GM18868 (cell line): ENCODE data around the gene PHLDA1.

Experiments
- ATAC-seq: cut with Tn5 transposase; IDR thresholded peaks from one replicate; pipeline ENCODE4 v1.9.1; 2021; ENCODE audit warnings: mild to moderate bottlenecking, moderate library complexity; ENCODE audit not compliant: unreplicated experiment

The PHLDA1 gene

DNA sequence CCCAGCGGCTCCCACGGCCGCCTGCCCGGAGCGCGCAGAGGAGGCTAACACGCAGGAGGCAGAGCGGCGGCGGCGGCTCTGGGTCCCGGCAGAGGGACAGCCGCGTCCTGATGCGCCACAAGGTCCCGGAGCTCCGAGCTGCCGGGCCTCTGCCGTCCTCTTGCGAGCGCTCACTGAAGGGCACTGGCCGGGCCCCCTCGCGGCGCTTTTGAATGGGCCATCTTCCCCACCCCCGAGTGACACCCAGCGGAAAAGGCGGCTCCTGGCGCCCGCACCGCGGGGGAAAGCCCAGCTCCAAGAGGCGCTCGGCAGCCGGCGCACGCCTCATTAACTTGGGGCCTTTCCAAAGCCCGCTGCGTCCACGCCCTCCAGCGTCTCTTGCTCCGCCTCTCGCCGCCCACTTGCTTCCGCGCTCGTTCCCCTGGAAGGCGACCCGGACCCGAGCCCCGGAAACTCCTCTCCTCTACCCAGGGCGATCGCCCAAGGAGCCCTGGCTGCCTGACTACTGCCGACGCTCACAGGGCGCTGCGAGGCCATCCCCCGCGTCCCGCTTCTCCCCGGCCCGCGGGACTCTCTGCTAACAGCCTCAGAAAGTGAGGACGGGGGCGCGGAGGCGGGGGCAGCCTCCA, at the start of gene PHLDA1:
Gene PHLDA1, minus strand, starts transcription at position 363 of the 629 bp plus-strand sequence.
- ATAC-seq, result peak; percentile 81

DNA sequence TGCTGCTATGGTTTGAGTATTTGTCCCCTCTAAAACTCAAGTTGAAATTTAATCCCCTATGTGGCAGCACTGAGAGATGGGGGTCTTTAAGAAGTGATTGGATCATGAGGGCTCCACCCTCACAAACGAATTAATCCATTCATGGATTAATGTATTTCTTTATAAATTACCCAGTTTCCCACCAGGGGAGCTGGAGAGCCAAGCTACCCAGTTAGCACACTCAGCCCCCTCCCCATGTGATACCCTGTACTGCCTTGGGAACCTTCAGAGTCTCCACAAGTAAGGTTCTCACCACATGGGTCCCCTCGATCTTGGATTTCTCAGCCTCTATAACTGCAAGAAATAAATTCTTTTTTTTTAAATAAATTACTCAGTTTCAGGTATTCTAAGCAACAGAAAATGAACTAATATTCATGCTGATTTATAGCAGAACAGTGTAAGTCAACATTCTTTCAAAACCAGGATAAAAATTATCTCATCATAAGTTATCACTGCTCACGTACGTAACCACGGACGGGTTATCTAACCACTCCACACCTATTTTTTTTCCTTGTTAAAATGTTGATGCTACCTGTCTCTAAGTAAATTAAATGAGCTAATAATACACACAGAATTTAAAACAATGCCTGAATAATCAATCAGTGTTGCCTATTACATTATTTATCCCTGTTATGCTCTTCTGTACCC, 49.3 kb upstream of the PHLDA1 start:
- ATAC-seq, result no peak

DNA sequence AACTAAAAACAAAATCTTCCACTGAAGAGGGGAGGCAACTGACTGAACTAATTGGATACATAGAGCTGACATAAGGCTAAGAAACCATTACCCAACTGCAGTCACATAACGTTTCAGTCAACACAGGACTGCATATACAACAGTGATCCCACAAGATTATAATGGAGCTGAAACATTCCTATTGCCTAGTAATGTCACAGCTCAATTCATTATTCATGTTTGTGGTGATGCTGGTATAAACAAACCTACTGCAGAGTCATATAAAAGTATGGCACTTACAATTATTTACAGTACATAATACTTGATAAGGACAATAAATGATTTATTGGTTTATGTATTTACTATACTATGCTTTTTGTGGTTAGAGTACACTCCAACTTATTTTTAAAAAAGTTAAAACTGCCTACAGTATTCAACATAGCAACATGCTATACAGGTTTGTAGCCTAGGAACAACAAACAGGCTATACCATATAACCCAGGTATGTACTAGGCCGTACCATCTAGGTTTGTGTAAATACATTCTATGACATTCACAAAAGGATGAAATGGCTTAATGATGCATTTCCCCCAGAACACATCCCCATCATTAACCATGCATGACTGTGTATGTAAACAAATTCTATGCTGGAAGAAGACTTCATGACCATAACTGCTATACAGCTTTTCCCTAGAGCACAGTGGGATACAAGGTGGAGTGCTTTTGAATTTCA, 48.6 kb upstream of the PHLDA1 start:
- no peak for ATAC-seq

DNA sequence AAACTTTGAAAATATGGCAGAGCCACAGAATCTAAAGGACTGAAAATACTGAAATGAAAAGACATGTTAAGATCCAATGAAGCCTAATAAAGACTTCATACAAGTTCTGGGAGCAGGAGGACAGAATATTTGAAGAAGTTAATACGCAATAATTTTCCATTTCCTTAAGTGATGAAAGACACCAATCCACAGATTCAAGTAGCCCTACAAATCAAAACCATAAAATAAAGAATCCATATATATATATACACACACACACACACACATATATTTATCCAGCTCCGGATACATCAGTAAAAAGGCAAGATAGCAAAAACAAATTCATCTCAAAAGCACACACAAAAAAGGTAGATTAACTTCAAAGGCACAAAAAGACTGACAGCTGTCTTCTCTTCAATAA, 47.2 kb upstream of the PHLDA1 start:
- ATAC-seq, result no peak

DNA sequence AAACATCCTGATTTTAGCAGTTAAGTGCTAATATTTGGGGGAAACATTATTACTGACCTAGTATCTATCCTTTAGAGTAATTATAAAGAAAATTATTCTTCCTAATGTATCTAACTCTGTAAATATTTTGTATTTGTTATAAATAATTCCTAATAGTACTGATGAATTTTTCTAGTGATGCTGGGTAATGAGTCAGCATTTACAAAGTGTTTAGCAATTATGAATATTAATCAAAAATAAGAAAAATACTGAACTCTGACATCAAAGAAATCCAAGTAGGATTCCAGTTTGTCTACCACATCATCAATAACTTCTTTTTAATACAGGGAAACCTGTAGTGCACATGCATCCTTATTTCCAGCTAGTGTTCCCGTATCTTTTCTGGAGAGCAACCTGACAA, 43.9 kb upstream of the PHLDA1 start:
- no peak for ATAC-seq

DNA sequence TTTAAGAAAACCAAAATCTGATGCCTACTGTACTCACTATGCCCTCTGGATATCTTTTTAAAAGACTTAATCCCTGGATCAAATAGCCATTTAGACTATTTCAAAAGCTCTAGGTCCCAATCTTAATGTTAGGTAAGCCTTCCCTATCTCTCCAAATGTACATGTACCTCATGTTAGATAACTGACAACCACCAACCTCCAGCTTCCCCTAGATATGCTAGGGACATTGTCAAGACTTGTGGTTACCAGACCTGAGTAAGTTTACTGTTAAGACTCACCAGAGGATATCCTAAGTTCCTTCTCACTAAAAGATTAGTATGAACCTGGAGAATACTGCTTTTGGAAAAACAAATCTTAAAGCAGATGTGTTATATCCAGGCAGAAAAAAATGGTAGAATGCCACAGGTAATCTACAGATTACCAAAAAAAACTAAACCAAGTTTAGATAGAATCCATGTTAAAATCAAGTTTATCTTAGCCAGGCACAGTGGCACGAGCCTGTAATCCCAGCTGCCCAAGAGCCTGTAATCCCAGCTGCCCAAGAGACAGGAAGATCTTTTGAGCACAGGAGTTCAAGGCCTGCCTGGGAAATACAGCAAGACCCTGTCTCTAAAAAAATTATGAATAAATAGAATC, 43.2 kb upstream of the PHLDA1 start:
- peak; percentile 59 for ATAC-seq

DNA sequence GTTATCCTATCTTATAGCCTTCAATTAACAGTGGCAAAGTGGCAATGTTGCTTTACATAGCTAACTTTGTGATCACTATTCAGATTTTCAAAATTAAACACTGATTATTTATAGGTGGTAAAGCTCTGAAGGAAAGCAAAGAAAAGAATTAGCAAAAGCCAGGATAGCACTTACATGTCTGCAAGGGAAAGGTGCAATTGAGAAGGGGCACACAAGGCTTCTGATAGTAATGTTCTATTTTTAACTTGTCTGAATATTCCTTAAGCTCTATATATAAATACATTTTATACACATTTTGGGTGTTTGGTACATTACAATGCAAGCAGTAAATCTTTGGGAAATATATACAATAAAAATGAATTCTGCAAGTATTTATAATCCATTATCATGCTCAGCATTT, 42.0 kb upstream of the PHLDA1 start:
- no peak for ATAC-seq

DNA sequence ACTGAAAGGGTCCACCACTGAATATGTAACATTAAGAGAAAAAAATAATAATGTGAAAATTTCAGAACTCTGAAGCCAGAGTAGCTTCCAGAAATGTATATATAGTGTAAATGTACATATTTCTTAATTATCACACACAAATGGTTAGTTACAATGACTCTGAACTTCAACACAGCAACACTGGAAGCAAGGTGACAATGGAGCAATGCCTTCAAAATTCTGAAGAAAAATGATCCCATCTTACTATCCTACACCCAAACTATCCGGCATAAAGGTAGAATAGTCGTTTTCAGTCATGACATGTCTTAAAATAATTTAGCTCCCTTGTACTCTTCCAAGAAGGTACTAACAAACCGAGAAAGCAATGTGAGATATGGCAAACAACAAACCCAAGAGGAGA, 41.0 kb upstream of the PHLDA1 start:
- ATAC-seq, result no peak

DNA sequence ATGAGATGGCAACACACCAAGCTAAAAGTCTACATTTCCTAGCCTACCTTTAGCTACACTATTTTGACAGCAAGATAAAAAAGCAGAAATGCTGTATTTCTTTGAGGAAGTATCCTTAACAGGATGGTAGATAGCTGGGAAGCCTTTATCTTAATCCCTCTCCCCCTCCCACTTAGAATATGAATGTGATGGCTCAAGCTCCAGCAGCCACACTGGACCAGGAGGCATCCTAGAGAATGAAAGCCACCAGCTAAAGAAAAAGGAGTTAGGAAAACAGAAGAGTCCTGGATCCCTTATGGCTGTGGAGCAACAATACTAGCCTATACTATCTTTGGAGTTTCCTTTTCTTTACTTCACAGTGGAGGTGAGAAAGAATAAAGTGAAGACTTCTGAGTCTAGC, 37.8 kb upstream of the PHLDA1 start:
- no peak for ATAC-seq

DNA sequence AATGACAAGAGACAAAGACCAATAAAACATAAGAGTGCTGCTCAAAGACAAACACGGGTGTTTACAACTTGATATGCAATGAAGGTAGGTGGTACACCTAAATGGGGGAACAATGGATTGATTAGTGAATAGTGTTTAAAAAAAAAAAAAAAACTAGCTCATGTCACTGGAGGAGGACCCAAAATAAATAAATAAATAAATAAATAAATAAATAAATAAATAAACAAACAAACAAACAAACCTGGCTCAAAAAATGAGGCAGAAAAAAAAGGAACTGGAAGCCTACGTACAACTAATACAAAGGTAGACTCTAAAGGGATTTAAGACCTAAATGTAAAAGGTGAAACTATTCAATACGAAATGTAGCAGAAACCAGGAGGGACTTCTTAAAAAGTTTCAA, 34.3 kb upstream of the PHLDA1 start:
- no peak for ATAC-seq

DNA sequence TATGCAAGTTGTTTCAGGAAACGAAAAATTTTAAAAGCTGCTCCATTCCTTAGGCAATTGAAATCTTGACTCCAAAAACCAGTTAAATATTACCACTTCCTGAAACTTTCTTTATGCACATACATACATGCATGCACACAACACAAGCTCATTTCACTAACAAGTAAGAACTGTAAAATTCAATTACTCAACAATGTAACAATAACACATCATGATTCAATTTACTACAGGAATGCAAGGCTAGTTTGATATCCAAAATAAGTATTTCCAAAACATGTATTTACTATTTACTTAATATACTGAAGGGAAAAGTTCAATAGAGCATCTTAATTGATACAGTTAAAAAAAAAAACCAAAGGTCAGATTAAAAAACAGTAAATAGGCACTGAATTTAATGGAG, 33.3 kb upstream of the PHLDA1 start:
- no peak for ATAC-seq

DNA sequence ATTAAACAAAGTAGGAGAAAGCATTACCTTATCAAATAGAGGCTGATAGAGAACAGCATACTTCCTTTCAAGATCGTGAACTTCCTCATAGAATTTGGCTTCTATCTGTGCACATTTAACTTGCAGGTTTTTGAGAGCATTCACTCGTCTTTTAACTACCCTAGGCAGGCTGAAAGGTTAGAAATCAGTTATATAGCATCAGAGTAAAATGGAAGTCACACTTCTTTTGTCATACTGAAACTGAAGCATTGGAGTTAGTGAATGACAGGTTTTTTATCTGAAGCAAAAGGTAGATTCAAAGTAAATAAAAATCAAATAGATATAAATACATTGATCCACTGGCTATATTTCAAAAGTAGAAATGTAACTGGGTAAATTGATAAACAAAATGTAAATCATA, 28.5 kb upstream of the PHLDA1 start:
- ATAC-seq, result no peak

DNA sequence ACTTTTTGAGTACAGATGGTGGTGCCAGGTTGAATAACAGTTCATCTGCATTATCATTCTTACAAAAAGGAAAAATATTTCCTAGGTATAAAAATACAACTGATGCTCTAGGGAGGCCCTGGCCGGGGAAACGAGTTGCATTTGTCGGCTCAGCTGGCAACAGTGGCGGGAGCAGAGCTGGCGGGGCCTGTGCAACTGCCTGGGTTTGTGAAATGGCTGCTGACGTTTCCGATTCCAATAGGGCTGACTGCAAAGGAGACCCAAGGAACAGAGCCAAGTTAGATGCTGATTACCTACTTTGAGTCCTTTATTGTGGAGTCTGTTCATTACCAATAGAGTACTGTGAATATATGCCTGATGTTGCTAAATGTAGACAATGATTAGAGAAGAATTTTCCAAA, 25.8 kb upstream of the PHLDA1 start:
- ATAC-seq, result no peak

DNA sequence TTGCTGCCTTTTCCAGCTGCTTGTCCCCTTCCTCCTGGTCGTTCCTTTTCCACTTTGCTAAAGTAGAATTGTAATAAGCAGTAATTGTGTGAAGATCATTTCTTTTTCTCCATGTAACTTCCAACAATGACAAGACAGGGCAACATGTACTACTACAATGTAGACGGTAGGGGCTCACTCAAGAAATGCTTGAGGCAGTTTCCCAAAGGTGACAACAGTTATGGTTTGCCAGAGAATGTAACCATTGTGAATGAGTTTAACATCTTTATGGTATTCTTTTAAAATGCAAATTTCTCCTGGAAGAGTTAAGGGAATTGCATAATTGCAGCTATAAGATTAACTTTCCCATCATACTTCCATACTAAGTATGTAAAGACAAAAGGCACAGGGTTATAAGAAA, 23.8 kb upstream of the PHLDA1 start:
- no peak for ATAC-seq

DNA sequence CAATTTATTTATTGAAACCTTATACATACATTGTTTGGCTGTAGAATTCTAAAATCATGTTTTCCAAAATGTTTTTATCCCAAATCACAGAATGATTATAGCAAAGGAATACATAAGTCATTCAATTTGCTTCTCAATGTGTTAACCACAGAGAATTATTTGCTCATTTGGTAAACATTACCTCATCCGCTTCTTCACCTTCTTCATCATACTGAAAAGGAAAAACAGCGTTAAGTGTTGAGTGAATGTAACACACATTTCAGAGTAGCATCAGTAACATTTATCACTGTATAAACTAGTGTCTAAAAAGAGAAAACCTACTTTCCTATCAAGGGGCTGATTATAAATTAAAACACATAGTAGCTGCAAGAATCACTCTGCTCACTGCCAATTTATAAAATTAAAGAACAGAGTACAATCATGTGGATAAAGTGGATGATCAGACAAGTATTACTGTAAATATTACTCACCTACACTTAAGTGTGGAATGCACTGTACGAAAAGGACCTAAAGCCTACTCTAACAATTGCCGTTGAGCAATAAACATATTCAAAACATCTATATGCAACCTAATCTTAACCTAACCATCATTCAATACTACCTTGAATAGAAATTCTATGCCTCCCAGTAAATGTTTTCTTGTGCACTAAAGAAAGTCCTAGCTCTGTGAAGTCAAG, 18.1 kb upstream of the PHLDA1 start:
- no peak for ATAC-seq

DNA sequence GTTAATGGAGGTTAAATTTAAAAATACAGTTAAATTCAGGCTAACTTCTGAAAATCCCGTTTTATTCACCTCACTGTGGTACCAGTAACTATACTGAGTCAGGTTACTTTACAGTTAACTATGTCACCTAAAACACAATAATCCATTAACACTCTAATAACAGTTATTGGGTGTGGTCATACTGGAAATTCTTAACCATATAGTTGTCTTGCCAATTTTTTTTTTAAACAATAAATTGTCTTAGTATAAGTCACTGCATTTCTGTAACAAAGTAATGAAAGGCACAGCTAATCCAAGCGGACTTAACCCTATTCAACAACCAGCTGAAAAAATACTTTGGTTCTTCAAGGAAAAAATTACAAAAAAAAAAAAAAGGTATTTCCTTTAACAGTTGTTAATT, 16.2 kb upstream of the PHLDA1 start:
- ATAC-seq, result no peak

DNA sequence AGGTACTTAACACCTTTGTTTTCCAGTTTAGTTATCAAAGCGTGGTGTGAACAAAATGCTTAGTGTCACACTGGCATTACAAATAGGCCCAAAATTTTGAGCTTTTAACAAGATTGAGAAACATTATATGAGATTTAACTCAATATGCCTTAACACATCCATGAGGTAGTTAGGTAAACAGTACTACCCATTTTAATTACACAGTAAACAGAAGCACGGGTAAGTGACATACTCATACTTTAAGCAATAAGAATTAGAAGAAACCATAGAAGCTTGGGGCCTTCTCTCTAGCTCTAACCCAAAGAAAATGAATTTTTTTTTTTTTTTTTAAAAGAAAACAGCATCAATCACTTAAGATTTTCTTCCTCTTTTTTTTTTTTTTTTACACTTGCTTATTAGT, 15.5 kb upstream of the PHLDA1 start:
- ATAC-seq, result no peak

DNA sequence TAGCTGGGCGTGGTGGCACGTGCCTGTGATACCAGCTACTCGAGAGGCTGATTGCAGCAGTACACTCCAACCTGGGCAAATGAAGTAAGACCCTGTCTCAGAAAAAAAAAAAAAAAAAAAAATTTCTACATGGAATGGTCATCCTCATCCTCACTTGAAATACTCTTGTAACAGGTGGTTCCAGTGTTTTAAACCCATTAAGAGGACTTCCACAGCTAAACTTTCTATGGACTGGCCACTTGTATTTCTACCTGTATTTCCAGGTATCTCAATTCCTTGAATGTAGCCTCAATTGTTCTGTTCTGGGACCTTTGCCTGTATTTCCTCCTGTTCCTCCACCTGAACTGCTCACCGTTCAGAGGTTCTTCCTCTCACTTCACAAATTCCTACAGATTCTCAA, 11.8 kb upstream of the PHLDA1 start:
- no peak for ATAC-seq

DNA sequence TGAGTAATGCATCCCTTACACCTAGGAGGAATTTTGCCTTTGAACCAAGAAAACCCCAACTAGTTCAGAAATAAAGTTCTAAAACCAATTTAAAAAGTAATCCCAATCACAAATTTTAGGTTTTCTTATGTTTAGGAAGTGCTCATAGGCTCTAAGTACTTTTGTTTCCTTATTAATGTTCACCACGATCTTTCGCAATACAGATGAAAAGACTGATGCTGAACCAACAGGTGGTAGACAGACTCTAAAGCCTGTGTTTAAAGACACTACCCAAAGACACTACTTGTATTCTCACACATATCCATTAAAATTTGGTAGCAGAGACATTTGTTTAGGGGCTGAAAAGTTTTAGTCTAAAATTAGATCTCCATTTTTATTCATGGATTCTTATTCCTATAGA, 10.6 kb upstream of the PHLDA1 start:
- no peak for ATAC-seq

DNA sequence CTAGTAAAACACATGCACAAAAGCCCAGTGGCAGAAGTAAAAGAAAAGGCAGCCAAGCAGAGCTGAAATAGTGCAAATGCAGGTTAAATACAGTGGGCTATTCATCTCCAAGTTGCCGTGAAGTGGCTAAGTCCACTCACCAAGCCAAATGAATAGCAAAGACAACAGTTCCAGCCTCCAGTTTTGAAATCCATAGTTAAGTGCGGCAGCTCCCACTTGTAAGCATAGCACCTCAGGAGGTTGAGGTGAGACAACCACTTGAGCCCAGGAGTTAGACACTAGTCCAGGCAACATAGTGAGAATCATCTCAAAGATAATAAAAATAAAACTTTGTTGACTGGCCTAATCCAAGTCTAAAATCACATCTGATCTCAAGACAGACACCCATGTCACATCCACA, 9.8 kb upstream of the PHLDA1 start:
- ATAC-seq, result no peak

DNA sequence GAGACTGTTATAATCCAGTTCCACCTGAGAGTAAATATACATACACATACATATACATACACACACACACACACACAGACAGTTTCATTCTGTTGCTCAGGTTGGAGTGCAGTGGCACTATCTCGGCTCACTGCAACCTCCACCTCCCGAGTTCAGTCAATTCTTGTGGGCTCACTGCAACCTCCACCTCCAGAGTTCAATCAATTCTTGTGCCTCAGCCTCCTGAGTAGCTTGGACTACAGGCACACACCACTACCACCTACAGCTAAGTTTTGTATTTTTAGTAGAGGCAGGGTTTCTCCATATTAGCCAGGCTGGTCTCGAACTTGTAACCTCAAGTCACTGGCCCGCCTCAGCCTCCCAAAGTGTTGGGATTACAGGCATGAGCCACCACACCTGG, 8.9 kb upstream of the PHLDA1 start:
- no peak for ATAC-seq
